ENCODE data around the gene ZW10.
A peak's percentile ranks its signal among the peaks of the same experiment; 100 is the strongest.
"Not testable (repeated sequence)": the region's sequence is repeated elsewhere in the genome, so short reads cannot be mapped to it uniquely, and the experiment has no call there.

Gene ZW10

GRCh38 chr11:113773416-113774173, at the start of gene ZW10:
ZW10 (minus strand) TSS chr11:113773692; CDS start chr11:113773666, 26 bp downstream.
- DNase-seq, result peak; percentile 63

DNA sequence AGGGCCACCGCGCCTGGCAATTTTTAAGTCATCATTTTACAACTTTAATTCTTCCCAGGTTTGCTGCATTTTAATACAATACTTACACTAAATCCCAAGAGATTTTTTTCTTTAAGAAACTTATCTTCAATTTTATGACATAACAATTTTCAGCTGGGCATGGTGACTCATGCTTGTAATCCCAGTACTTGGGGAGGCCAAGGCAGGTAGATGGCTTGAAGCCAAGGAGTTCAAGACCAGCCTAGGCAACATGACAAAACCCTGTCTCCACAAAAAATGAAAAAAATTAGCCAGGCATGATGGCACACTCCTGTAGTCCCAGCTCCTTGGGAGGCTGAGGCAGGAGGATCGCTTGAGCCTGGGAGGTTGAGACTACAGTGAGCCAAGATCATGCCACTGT, 44.9 kb upstream of the ZW10 start:
- DNase-seq, result no peak

DNA sequence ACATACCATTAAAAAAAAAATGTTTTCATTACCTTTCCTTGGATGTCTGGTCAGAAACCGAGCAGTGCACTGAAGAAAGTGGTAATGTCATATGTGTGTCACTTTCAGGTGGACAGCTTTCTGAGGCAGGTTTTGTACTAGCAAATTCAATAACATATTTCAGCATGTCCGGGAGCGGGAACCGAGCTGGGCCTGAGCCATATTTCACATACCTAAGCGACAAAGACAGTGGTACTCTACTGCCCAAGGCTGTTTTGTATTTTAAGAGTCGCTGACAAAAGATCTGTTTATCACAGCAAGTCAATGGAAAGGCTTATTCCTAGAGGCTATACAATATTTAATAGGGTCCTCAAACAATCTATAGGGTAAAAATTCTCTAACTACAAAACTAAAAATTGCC, 44.1 kb upstream of the ZW10 start:
- no peak for DNase-seq

DNA sequence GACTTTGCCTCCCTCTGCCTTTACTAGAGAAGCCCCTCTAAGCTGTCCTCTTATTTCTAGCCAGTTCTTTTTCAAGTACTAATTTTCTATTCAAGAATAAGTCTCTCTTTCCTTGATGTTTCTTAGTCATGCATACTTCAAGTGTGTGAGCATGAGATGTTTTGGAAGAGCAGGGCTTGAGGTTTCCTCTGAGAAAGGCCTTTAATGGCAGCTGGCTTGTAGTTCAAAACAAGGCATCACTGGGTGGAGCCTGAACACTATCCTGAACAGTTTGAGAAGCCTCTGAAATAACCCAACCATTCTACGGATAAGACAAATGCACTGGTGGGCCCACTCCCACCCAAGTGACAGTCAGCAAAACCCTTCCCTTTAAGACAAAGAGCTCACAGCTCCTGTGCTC, 43.7 kb upstream of the ZW10 start:
- no peak for DNase-seq

- no peak for DNase-seq
These were observed 40.7 kb upstream of the ZW10 start for GRCh38 chr11:113814181-113814580.

DNA sequence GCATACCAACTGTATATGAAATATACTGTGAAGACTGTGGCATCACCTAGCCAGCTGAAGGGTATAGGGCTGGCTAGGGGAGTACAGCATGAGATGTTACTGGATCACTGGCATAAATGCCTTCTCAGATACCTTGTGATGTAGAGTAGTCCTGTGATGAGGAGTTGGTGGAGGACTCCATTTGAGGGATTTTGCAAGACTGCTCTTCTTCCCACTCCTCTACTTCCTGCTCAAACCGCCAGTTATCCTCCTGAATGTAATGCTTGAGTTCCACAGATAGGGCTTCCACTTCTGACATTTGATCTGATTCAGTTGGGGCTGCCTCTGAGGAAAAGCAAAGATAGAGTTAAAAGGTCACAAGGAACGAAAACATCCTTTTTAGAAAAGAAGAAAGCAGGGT, 35.4 kb upstream of the ZW10 start:
- no peak for DNase-seq

GRCh38 chr11:113806406-113806805, 32.9 kb upstream of the ZW10 start:
- no peak for DNase-seq

DNA sequence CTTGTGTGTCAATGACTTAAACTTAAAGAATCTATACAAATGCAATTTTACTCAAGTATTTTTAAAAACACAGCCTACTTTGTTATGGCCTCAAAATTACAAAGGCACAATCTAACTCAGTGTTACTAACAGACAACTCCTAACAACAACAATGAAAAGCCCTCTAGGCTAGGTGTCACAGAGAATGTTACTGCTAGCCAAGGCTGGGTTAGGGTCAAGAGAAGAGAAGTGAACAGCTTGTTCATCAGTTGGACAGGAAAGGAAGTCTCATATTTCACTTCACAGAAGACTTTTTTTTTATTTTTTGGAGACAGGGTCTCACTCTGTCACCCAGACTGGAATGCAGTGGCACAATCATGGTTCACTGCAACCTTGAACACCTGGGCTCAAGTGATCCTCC, 32.1 kb upstream of the ZW10 start:
- no peak for DNase-seq

DNA sequence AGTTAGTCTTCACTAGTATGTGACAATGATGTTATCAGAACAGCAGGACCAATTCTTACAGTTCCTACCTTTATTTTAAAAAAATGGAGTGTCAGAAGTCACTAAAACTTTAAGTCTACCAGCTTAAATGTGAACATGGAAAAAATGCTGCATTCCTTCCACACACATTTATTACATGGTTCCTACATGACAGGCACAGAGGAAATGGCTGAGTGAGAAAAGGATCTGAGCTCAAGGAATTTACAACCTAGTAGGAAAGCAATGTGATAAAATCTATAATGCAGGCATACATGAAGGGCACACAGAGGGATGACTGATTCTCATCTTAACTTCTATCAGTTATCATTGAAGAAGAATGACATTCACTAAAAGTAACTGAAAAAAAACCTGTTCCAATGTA, 29.1 kb upstream of the ZW10 start:
- DNase-seq, result no peak

- DNase-seq, result peak; percentile 12
These were observed 23.3 kb upstream of the ZW10 start for GRCh38 chr11:113796663-113797259.

DNA sequence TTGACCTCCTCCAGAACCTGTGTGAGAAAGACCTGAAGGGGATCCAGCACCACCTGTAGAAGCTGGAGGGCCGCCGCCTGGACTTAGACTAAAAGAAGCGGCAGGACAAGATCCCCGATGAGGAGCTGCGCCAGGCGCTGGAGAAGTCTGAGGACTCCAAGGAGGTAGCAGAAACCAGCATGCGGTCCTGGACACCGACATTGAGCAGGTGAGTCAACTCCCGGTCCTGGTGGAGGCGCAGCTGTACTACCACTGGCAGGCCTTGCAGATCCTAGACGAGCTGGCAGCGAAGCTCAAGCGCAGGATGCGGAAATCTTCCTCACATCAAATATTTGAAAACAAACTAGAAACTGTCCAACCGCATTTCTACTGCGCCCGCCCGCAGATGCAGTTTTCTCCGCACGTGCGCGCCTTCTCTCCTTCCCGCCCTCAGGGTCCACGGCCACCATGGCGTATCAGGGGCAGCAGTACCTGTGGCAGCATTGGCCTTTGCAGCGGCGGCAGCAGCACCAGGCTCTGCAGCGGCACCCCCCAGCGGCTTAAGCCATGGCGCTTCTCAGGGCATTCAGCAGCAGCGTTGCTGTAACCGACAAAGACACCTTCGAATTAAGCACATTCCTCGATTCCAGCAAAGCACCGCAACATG, 16.3 kb upstream of the ZW10 start:
- DNase-seq, result no peak

- not testable (repeated sequence) for DNase-seq
These were observed 15.5 kb upstream of the ZW10 start for GRCh38 chr11:113789016-113789415.

DNA sequence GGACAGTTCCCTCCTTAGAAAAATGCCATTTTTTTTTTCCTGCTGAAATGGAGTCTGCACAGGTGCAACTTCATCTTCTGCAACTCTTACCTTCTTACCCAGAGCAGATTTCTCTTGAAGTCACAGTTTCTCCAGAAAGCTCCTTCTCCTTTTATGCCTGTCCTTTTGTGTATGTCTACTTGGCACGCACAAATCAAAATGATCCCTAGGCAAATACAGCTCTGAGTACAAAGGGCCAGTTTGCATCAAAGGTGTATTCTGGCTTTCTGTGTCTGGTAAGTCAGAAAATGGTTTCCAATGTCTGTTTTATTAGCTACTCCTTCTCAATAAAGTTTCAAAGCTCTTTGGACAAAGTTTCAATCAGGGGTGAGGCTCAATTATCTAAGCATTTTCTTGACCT, 8.6 kb upstream of the ZW10 start:
- DNase-seq, result no peak

DNA sequence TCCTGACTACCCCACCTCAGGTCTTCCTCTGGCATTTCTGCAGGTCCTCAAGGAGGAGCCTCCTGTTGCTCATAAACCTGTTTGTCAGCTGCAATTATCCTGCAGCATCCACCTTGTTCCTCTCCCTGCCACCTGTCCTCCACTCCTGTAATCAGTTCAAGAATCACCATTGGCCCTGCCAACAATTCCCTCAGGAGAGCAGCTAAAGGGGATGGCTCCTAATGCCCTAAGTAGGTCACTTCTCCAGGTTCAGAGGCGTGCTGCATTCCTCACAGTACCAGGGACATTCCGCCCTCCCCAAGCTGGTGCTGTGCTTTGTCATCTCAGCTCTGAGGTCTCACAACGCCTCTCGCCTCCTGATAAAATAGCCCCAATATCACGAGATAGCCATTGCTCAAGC, 8.2 kb upstream of the ZW10 start:
- no peak for DNase-seq

- DNase-seq, result no peak
These were observed 6.0 kb upstream of the ZW10 start, which contains the start of gene CLDN25 for GRCh38 chr11:113779496-113779895. CLDN25 (plus strand) TSS chr11:113779796; CDS start chr11:113779796, 0 bp downstream.

DNA sequence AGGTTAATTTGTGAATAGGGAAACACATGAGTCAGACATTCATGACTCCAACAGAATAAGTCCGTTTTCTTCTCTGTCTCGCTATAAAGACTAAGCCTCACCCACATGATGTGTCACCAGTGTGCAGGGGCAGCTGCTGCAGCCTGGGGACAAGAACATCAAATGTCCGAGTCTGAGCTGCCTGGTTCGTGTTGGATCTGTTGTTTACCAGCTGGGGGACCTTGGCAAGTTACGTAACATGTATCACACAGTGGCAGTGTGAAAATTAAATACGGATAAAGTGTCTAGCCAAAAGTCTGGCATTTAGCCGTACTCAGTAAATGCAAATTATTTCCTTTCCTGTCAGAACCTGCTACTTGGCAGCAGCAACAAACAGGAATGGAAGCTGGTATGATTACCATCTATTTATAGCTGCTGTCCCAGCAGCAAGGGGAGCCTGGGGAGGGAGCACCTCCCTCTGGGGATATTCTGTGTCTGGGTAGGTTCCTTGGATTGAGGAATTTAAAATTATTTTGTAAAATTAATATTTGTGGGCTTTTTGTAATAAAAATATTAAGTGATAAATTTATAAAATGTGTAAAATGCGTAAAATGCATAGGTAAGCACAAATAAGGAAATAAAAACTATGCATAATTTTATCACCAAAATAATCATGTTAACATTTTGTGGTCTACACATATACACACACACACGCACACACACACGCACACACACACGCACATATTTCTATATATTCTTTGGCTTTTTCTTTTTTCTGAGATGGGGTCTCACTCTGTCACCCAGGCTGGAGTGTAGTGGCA, 4.8 kb upstream of the ZW10 start:
- DNase-seq, result no peak

DNA sequence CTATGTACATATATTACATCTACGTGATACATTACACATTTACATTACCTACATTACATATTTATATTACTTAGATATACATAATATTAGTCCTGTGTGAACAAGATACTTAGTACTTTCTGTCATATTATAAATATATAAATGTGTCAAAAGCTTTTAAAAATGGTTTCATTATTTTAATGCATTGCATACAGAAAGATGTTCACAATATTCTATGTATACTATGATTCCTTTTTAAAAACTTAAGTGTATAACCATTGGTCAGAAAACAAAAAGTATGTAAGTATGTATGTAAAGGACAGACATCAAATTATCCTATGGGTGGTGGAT, 647 bp upstream of the ZW10 start:
- DNase-seq, result no peak

GRCh38 chr11:113773092-113773415, 438 bp downstream of the ZW10 start:
- DNase-seq, result peak; percentile 3

- no peak for DNase-seq
These were observed 1.5 kb downstream of the ZW10 start for GRCh38 chr11:113771964-113772363.

DNA sequence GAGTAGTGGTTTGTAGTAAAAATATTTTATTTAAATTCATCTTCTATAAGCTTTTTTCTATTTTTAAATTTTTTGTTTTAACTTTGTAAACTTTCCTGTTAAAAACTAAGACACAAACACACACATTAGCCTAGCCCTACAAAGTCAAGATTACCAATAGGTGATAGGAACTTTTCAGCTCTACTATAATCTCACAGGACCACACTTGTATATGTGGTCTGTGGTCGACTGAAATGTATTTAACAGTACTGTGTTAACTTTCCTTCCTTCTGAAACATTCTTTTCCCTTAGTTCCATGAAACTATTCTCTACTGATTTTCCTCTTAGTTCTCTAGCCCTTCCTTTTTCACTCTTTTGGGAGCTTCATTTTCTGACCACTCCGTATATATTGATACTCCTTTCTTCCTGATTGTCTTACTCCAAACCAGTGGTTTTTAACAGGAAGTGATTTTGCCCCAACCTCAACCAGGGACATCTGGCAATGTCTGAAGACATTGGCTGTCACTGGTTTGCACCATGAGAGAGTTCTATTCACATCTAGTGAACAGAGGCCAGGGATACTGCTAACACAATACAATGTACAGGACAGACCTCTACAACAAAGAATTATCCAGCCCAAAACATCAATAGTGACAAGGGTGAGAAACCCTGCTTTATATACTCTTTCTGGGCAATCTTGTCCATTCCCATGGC, 8.8 kb downstream of the ZW10 start:
- no peak for DNase-seq

DNA sequence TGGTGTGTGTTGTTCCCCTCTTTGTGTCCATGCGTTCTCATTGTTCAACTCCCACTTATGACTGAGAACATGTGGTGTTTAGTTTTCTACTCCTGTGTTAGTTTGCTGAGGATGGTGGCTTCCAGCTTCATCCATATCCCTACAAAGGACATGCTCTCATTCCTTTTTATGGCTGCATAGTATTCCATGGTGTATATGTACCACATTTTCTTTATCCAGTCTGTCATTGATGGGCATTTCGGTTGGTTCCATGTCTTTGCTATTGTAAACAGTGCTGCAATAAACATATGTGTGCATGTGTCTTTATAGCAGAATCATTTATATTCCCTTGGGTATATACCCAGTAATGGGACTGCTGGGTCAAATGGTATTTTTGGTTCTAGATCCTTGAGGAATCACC, 10.5 kb downstream of the ZW10 start:
- not testable (repeated sequence) for DNase-seq

DNA sequence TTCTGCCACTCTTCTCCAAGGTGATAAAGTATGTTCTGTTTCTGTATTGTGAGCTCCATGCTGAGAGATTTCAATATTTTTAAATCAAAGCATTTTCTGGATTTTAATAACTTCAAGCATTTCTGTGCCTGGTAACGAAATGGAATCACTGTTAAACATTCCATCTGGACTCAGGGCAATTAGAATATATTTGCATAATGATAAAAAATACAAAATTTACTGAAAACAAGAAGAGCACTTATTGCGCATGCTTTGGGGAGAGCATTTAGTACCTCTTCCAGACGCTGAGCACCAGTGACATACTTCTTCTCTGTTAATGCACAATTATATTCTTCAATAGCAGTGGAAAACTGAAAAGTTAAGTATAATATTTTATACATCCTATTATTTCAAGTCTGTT, 13.3 kb downstream of the ZW10 start:
- no peak for DNase-seq

DNA sequence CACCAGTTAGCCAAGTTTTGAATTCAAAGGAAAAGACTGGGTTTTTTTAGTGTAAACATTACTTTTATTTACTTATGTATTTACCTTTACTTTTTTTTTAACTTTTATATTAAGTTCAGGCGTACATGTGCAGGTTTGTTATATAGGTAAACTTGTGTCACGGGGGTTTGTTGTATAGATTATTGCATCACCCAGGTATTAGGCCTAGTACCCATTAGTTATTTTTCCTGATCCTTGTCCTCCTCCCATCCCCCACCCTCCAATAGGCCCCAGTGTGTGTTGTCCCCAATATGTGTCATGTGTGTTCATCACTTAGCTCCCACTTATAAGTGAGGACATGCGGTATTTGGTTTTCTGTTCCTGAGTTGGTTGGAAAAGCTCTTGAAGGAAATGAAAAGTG, 20.6 kb downstream of the ZW10 start:
- DNase-seq, result no peak

All from NCI-H524 treated with DMSO at 0.1 percent for 48 hours (cell line).